Lower lobe of right lung (tissue), 2 donors: ENCODE data around the gene GATA5. TPM values are rescaled to one million over a fixed set of nuclear protein-coding genes. Genes with fewer than 3 reads are reported as not detected.

Source experiments
- ATAC-seq, 2 donors: fragments of 200-7000 bp; cut with Tn5 transposase; one replicate each; pipeline ENCODE4 v1.9.1; 2020 to 2022; ENCODE audit warnings: mild to moderate bottlenecking in 2 of 2, moderate library complexity in 2 of 2
- DNase-seq: peaks from one replicate; pipeline ENCODE4 v3.0.0-alpha.2; 2020
- H3K27ac ChIP-seq: fragments of 200-600 bp; one replicate; pipeline ENCODE4 v1.8.0; 2022
- H3K27me3 ChIP-seq: fragments of 200-600 bp; one replicate; pipeline ENCODE4 v1.8.0; 2022; ENCODE audit warnings: low read depth
- H3K36me3 ChIP-seq: fragments of 200-600 bp; one replicate; pipeline ENCODE4 v1.8.0; 2022; ENCODE audit warnings: mild to moderate bottlenecking
- H3K4me1 ChIP-seq: fragments of 200-600 bp; one replicate; pipeline ENCODE4 v1.8.0; 2022
- H3K4me3 ChIP-seq: fragments of 200-600 bp; one replicate; pipeline ENCODE4 v1.8.0; 2022; ENCODE audit warnings: mild to moderate bottlenecking
- H3K9me3 ChIP-seq: fragments of 200-600 bp; one replicate; pipeline ENCODE4 v1.8.0; 2022
- intact Hi-C: fragments of 100-400 bp; cut with DNase I; formaldehyde crosslinking; loops from one replicate; pipeline ENCODE4 v1.11.0; 2022
- total RNA-seq: library from RNA; stranded (reverse); fragmentation: NEBNext Ultra II Directional; extraction: Animal tissue kit (Norgen Biotek cat#: 25700); gene quantifications from one replicate; pipeline ENCODE4 v1.2.1, GENCODE V29; 2021
- TF ChIP-seq, protein P1 (sequence below): fragments of 200-600 bp; IDR thresholded peaks from one replicate; pipeline ENCODE4 v1.8.0; 2022; ENCODE audit warnings: antibody characterized with exemption, mild to moderate bottlenecking
- donor health status: DM: no; HTN: yes; CAD: no; lungs with severe emphysema.

Gene GATA5
- total RNA-seq, 1 donor from 2014 or later, result 1.8 TPM

DNA sequence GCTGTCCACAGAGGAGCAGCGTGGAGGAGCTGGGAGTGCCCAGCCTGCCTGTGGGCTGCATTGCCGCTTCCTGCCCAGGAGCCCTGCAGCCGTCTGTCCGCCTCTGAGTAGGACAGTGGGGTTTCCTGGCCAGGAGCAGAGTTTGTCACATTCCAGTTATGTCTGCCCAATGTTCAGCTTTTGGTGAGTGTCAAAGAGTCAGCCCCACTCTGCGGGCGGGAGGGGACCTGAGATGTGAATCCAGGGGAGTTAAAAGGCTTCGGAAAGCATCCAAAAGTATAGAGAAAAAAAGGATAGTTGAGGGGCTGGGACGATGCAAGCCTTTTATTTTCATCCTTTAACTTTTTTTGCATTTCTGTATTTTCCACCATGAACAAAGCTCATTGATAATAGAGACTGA, 7.2 kb upstream of the GATA5 start:
- TF ChIP-seq, protein P1, sequence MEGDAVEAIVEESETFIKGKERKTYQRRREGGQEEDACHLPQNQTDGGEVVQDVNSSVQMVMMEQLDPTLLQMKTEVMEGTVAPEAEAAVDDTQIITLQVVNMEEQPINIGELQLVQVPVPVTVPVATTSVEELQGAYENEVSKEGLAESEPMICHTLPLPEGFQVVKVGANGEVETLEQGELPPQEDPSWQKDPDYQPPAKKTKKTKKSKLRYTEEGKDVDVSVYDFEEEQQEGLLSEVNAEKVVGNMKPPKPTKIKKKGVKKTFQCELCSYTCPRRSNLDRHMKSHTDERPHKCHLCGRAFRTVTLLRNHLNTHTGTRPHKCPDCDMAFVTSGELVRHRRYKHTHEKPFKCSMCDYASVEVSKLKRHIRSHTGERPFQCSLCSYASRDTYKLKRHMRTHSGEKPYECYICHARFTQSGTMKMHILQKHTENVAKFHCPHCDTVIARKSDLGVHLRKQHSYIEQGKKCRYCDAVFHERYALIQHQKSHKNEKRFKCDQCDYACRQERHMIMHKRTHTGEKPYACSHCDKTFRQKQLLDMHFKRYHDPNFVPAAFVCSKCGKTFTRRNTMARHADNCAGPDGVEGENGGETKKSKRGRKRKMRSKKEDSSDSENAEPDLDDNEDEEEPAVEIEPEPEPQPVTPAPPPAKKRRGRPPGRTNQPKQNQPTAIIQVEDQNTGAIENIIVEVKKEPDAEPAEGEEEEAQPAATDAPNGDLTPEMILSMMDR, result no peak
- intact Hi-C loops, result no loop called here
- H3K27ac ChIP-seq, result no peak overlapping the region
- ATAC-seq, result no peak
- peaks cover 23% of the 10 kb centered on the region for H3K4me1 ChIP-seq
- peaks cover 93% of the 10 kb centered on the region for H3K27me3 ChIP-seq
- no peak for DNase-seq
- H3K4me3 ChIP-seq, result no peak overlapping the region
- no peaks in the 10 kb centered on the region for H3K36me3 ChIP-seq
- H3K9me3 ChIP-seq, result no peaks in the 10 kb centered on the region

DNA sequence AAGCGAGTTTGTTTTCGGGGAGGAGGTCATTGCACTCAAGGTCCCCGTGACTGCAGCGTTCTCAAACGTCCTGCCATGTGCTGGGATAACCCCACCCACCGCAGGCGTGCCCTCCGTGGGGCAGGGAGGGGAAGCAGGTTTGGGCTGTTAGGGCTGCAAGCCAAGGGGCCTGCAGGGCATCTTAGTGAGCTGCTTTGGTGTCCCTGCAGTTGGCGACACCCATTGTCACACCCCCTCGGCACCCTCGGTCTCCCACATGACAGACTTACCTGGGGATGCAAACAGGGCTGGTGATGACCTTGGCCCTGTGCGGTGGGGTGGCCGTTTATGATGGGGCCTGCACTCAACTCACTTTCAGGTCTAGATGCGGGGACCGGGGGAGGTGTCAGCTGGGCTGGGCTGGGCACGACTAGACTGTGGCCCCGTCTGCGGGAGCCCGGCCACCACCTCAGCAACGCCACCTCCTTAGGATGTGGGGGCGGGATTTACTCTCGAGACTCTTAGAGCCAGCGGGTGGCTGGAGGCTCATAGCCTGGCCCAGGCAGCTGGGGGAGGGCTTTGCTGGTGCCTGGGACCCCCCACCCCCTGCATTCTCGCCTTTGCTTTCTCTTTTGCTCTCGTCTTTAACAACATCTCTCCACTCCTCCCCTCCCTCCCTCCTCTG, 6.5 kb upstream of the GATA5 start:
- DNase-seq (no peak), ATAC-seq (no peak)
- H3K27ac ChIP-seq, result no peak overlapping the region
- H3K9me3 ChIP-seq, result no peaks in the 10 kb centered on the region
- TF ChIP-seq, protein P1, result no peak
- H3K4me1 ChIP-seq, result peaks cover 23% of the 10 kb centered on the region
- H3K36me3 ChIP-seq, result no peaks in the 10 kb centered on the region
- H3K4me3 ChIP-seq, result no peak overlapping the region
- intact Hi-C loops, result no loop called here
- H3K27me3 ChIP-seq, result peaks cover 93% of the 10 kb centered on the region

DNA sequence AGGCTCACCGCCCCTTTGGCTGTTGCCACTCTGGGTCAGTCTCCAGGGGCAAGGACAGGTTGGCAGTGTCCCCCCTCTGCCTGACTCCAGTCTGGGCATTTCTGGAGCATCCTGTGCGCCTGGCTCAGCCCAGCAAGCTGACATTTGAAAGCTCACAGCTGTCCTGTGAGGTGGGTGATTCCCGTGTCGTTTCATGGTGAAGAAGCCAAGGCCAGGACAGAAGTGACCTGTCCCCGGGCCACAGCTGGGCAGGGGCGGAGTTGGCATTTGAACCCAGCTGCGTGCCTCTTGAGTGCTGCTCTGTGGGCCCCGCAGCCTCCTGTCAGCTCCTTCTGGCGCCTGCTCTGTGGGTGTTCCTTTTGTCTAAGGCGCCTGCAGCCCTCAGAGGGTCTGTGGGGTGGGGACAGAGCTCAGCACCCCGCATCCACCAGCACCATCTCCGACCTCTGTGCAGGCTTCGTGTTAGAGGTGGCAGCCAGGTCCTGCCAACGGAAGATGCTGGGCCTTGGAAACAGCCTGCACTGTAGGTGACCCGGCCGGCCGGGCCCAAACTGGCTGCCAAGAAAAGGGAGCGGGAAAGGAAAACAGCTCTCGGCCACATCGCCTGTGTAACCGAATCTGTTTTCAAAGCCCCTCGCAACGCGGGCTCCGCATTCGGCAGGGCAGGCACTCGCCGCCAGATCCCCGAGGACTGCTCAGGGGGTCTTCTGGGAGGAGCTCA, 5.8 kb upstream of the GATA5 start:
- Histone ChIP-seq H3K9me3 (no peaks in the 10 kb centered on the region), H3K4me1 (peaks cover 25% of the 10 kb centered on the region), H3K27ac (no peak overlapping the region), H3K36me3 (no peaks in the 10 kb centered on the region), H3K4me3 (no peak overlapping the region), H3K27me3 (peaks cover 91% of the 10 kb centered on the region)
- TF ChIP-seq, protein P1, result no peak
- DNase-seq (no peak), ATAC-seq (no peak)
- intact Hi-C loops, result no loop called here

DNA sequence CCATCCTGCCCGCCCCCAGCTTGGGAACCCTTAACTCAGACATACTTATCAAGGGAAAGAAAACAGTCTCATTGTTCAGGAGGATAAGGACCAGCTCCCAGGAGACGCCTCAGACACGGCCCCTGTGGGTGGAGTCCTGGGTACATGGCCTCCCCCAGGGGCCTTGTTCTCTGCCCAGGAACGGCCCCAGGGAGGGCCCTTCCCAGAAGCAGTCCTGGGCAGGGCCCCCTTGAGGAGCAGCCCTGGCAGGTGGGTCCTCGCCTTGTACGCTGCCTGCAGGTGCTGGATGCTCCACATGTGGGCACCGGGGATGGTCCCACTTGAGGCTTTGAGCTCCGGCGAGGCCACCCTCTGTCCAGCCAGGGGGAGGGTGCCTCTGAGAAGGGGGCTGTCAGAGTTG, 4.5 kb upstream of the GATA5 start:
- H3K27ac ChIP-seq, result no peak overlapping the region
- TF ChIP-seq, protein P1, result no peak
- H3K27me3 ChIP-seq, result peaks cover 90% of the 10 kb centered on the region
- no peak overlapping the region for H3K4me3 ChIP-seq
- no peaks in the 10 kb centered on the region for H3K36me3 ChIP-seq
- intact Hi-C loops, result no loop called here
- H3K9me3 ChIP-seq, result no peaks in the 10 kb centered on the region
- DNase-seq, result no peak
- ATAC-seq, result no peak
- peaks cover 28% of the 10 kb centered on the region for H3K4me1 ChIP-seq

DNA sequence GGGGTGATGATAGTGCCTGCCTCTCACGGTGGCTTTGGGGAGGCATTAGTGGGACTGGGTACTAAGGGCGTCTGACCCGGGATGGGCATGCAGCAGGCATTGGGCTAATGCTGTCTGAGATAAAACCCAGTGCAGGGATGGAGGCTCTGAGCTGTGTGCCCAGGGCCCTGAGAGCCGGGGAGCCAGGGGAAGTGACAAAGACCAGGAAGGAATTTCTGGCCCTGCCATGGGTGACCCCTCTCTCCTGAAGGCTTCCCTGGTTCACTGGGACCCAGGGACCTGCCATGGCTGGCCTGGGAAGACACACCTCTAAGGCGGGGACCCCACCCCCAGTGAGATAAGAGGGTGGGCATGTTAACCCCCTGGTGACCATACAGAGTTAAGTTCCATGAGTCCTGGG, 3.9 kb upstream of the GATA5 start:
- Histone ChIP-seq H3K9me3 (no peaks in the 10 kb centered on the region), H3K27me3 (peaks cover 90% of the 10 kb centered on the region), H3K27ac (no peak overlapping the region), H3K4me3 (no peak overlapping the region), H3K36me3 (no peaks in the 10 kb centered on the region), H3K4me1 (peaks cover 25% of the 10 kb centered on the region)
- TF ChIP-seq, protein P1, result no peak
- intact Hi-C loops, result no loop called here
- no peak for ATAC-seq
- DNase-seq, result no peak
